ENCODE measurements around the gene GPATCH8. TPM values are rescaled to one million over a fixed set of nuclear protein-coding genes. Genes with fewer than 3 reads are reported as not detected.

The GPATCH8 gene
- total and polyA plus RNA-seq, 10 of the 15 experiments (the other 5 are each of a cell fraction or from before 2014, with no cell fraction given) = 11.7 to 45.1 (median 21.3) TPM

- in situ Hi-C loops (cut with MboI) (no loop called here), intact Hi-C loops (cut with micrococcal nuclease; ENCODE audit: unreplicated experiment) (no loop called here)
- Histone ChIP-seq H3K36me3 (ENCODE audit: control insufficient read depth in 2 of 2, insufficient read depth in 2 of 2, low read length in 1 of 2) (peaks cover 18 to 20% of the 10 kb centered on the region in 2 experiments; a peak in 3 of 4 replicates), H3K27me3 (replicated peaks in 1 of 2; ENCODE audit: control insufficient read depth in 2 of 2, insufficient read depth in 2 of 2, low read length in 1 of 2) (no peaks in the 10 kb centered on the region; a peak in 1 of 4 replicates), H3K9me3 (replicated peaks; ENCODE audit: control insufficient read depth, insufficient read depth, low read length) (no peaks in the 10 kb centered on the region), H3K4me2 (ENCODE audit: control insufficient read depth, insufficient read depth) (0 out of 2 replicates have a peak overlapping the region, but pooled peaks have one; percentile 7), H3K4me1 (ENCODE audit: control insufficient read depth, insufficient read depth, low read length) (peaks cover 40% of the 10 kb centered on the region), H4K20me1 (ENCODE audit: control insufficient read depth, insufficient read depth) (no peaks in the 10 kb centered on the region), H2AFZ (ENCODE audit: control insufficient read depth, low read depth, low read length) (no peak overlapping the region), H3K79me2 (ENCODE audit: control insufficient read depth, insufficient read depth, low read length) (peaks cover 27% of the 10 kb centered on the region), H3K4me3 (no peak overlapping the region), H3K9ac (ENCODE audit: control insufficient read depth, insufficient read depth, low read length) (no peak overlapping the region), H3K27ac (ENCODE audit: control insufficient read depth, insufficient read depth) (no peak overlapping the region)
- ATAC-seq (peak; percentile 53), DNase-seq (ENCODE audit: low read depth, low spot score) (peak; percentile 27), FAIRE-seq (peak; percentile 84)
- TF ChIP-seq TCF12 (IDR thresholded peaks at IDR 0.05; ENCODE audit: low read depth, low read length) (0 out of 2 replicates have a peak, but pooled peaks have one; percentile 16), EP300 (IDR thresholded peaks at IDR 0.05; ENCODE audit: borderline replicate concordance in 1 of 2, control insufficient read depth in 1 of 2, low read depth in 2 of 2, low read length in 2 of 2) (no peak), RAD21 (IDR thresholded peaks at IDR 0.05; ENCODE audit: insufficient read depth, low read depth, low read length) (peak; percentile 72), SMC3 (IDR thresholded peaks at IDR 0.05; ENCODE audit: borderline replicate concordance, low read length) (peak; percentile 62), IKZF2 (IDR thresholded peaks at IDR 0.05) (no peak), PAX5 (IDR thresholded peaks at IDR 0.05; ENCODE audit: borderline replicate concordance, low read depth, low read length) (peak; percentile 27; the same call in 1 of the 2 replicates), GATAD2B (conservative IDR thresholded peaks at IDR 0.05; ENCODE audit: low read depth) (0 out of 2 replicates have a peak, but pooled peaks have one; percentile 41), BHLHE40 (IDR thresholded peaks at IDR 0.05; ENCODE audit: borderline replicate concordance in 1 of 2, low read depth in 2 of 2, low read length in 1 of 2) (peak; percentile 4 to 26; a peak in 1 of 4 replicates), SMARCA5 (IDR thresholded peaks at IDR 0.05) (peak; percentile 82; the same call in 1 of the 2 replicates), HDGF (IDR thresholded peaks at IDR 0.05) (peak; percentile 80), YY1 (IDR thresholded peaks at IDR 0.05; ENCODE audit: low read depth, low read length) (peak; percentile 74), MEF2A (IDR thresholded peaks at IDR 0.05; ENCODE audit: insufficient read depth, low read depth, low read length) (no peak), IRF4 (IDR thresholded peaks at IDR 0.05; ENCODE audit: low read depth, low read length) (peak; percentile 58; the same call in 1 of the 2 replicates), ZNF207 (IDR thresholded peaks at IDR 0.05; ENCODE audit: borderline replicate concordance) (no peak)
- TF ChIP-seq, protein P1, sequence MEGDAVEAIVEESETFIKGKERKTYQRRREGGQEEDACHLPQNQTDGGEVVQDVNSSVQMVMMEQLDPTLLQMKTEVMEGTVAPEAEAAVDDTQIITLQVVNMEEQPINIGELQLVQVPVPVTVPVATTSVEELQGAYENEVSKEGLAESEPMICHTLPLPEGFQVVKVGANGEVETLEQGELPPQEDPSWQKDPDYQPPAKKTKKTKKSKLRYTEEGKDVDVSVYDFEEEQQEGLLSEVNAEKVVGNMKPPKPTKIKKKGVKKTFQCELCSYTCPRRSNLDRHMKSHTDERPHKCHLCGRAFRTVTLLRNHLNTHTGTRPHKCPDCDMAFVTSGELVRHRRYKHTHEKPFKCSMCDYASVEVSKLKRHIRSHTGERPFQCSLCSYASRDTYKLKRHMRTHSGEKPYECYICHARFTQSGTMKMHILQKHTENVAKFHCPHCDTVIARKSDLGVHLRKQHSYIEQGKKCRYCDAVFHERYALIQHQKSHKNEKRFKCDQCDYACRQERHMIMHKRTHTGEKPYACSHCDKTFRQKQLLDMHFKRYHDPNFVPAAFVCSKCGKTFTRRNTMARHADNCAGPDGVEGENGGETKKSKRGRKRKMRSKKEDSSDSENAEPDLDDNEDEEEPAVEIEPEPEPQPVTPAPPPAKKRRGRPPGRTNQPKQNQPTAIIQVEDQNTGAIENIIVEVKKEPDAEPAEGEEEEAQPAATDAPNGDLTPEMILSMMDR (IDR thresholded peaks at IDR 0.05 in 2 of 3, conservative IDR thresholded peaks at IDR 0.05 in 1 of 3; ENCODE audit: control insufficient read depth in 2 of 3, extremely low read depth in 1 of 3, insufficient read depth in 1 of 3, low read depth in 3 of 3, low read length in 3 of 3) = peak; percentile 87 to 97 (median 88)
- ChIA-PET SMC1A (ENCODE audit: uncharacterized antibody, unreplicated experiment) (interaction anchor here (0.8 to 2.5 kb wide), 7 partner anchors 12 to 166 kb away, joined by 3 to 10 read pairs (median 3); partner anchors contain the start of gene FAM171A2), RAD21 (ENCODE audit: unreplicated experiment) (interaction anchor here (0.8 to 3.0 kb wide), 5 partner anchors 20 to 140 kb away, joined by 3 to 21 read pairs (median 4); no protein-coding TSS in a partner anchor), POLR2A (no interaction called here), CTCF (interaction anchor here (0.5 to 12.5 kb wide), 16 partner anchors 7 to 697 kb away, joined by 3 to 154 read pairs (median 6); partner anchors contain the start of genes FAM171A2 and SLC25A39)
- BruUV-seq (replicated peaks) = no TSS peak
- 52% methylated on average over 6 of the region's 6 CpGs for WGBS (ENCODE audit: insufficient coverage, insufficient replicate concordance, low lambda C conversion rate, missing lambda C conversion rate)
Observed at GRCh38 chr17:44350733-44351226, 152.4 kb downstream of the GPATCH8 start.

Measured in GM12878 (cell line).